AG09319 (cell line): ENCODE data around the gene AGAP1.

Source experiments
- DNase-seq: peaks from one replicate; pipeline ENCODE4 v3.0.0-alpha.2; 2010; ENCODE audit warnings: low read depth; ENCODE audit errors: extremely low read depth
- CTCF ChIP-seq: IDR thresholded peaks from 2 replicates; pipeline ENCODE4 v1.5.1; 2011; ENCODE audit warnings: low read depth, mild to moderate bottlenecking, inconsistent platforms, low read length, moderate library complexity

The AGAP1 gene

GRCh38 chr2:235825946-235826345 is 332.1 kb downstream of the AGAP1 start:
- no peak for DNase-seq
- TF ChIP-seq CTCF: no peak

GRCh38 chr2:235826826-235827225 is 333.0 kb downstream of the AGAP1 start:
- TF ChIP-seq CTCF: no peak
- DNase-seq: no peak

- TF ChIP-seq CTCF: no peak
- DNase-seq: peak; percentile 23
Observed at GRCh38 chr2:235827585-235827992, 333.7 kb downstream of the AGAP1 start.

GRCh38 chr2:235829726-235830125 is 335.9 kb downstream of the AGAP1 start:
- TF ChIP-seq CTCF: no peak
- no peak for DNase-seq

GRCh38 chr2:235831755-235832154 is 337.9 kb downstream of the AGAP1 start:
- TF ChIP-seq CTCF: no peak
- DNase-seq: no peak

- TF ChIP-seq CTCF: no peak
- no peak for DNase-seq
Observed at GRCh38 chr2:235832941-235833340, 339.1 kb downstream of the AGAP1 start.

- no peak for DNase-seq
- TF ChIP-seq CTCF: no peak
Observed at GRCh38 chr2:235833971-235834620, 340.3 kb downstream of the AGAP1 start.
